ENCODE data around the gene MCM7. TPM values are rescaled to one million over a fixed set of nuclear protein-coding genes. Genes with fewer than 3 reads are reported as not detected.

The MCM7 gene
- total and polyA plus RNA-seq, 2 of the 4 experiments (the other 2 are of a cell fraction): 104 to 137 TPM

- H3K4me1 ChIP-seq (ENCODE audit: control insufficient read depth, insufficient read depth, low read length): no peaks in the 10 kb centered on the region
- no peaks in the 10 kb centered on the region for H3K27me3 ChIP-seq (ENCODE audit: control insufficient read depth, insufficient read depth, low read length)
- H2BK20ac ChIP-seq (ENCODE audit: low read depth, low read length): no peak overlapping the region
- no peak overlapping the region for H4K91ac ChIP-seq (ENCODE audit: insufficient read depth, low read depth, low read length)
- dilution Hi-C loops (cut with HindIII; ENCODE audit: low sequenced_read_pairs, unreplicated experiment): no loop called here
- in situ Hi-C loops (cut with MboI; ENCODE audit: low sequenced_read_pairs): loop anchor here (10.0 kb wide), 1 partner anchor 142 kb away; the partner anchor contains the start of gene TRIM4
- intact Hi-C loops (cut with micrococcal nuclease): loop anchor here (10.0 kb wide), 1 partner anchor 132 kb away; the partner anchor contains the start of gene GJC3
- DNase-seq (no peak), ATAC-seq (ENCODE audit: low read depth) (no peak)
- no peak overlapping the region for H4K5ac ChIP-seq (ENCODE audit: low read depth, low read length)
- H3K18ac ChIP-seq (ENCODE audit: low read depth, low read length): no peak overlapping the region
- no peak overlapping the region for H4K8ac ChIP-seq (ENCODE audit: low read depth in 2 of 2, low read length in 2 of 2)
- no peak overlapping the region for H3K23ac ChIP-seq (ENCODE audit: low read depth, low read length)
- H3K56ac ChIP-seq (ENCODE audit: extremely low read depth, insufficient read depth, low read length): no peak overlapping the region
- no peak overlapping the region for H3K9ac ChIP-seq (ENCODE audit: low read depth, low read length)
- H3K27ac ChIP-seq (ENCODE audit: insufficient read depth, low read length): no peak overlapping the region
- peaks cover 35% of the 10 kb centered on the region for H3K36me3 ChIP-seq (ENCODE audit: control insufficient read depth, insufficient read depth, low read length)
- ChIA-PET POLR2A (ENCODE audit: unreplicated experiment) (interaction anchor here (0.6 kb wide), 1 partner anchor 60 kb away, joined by 5 read pairs; no protein-coding TSS in a partner anchor), CTCF (interaction anchor here (0.8 kb wide), 1 partner anchor 63 kb away, joined by 3 read pairs; no protein-coding TSS in a partner anchor)
- H2BK120ac ChIP-seq (ENCODE audit: low read depth, low read length): no peak overlapping the region
- no TSS peak for BruUV-seq (replicated peaks)
- H2BK5ac ChIP-seq (ENCODE audit: low read depth, low read length, poor library complexity, severe bottlenecking): no peak overlapping the region
- H3K79me1 ChIP-seq (ENCODE audit: low read depth in 1 of 2, low read length in 2 of 2): peaks cover 8 to 18% of the 10 kb centered on the region in 2 experiments
- TF ChIP-seq SMC3 (IDR thresholded peaks at IDR 0.05; ENCODE audit: low read depth, low read length) (no peak), RAD21 (IDR thresholded peaks at IDR 0.05; ENCODE audit: low read length) (no peak), MXI1 (IDR thresholded peaks at IDR 0.05; ENCODE audit: borderline replicate concordance, low read depth, low read length) (no peak), MAFK (IDR thresholded peaks at IDR 0.05; ENCODE audit: low read depth, low read length) (no peak), NFE2L2 (IDR thresholded peaks at IDR 0.05; ENCODE audit: low read depth, low read length) (no peak), CTCF (conservative IDR thresholded peaks at IDR 0.05; ENCODE audit: low read depth, low read length) (no peak), FOS (IDR thresholded peaks at IDR 0.05; ENCODE audit: low read depth, low read length) (no peak), MAZ (IDR thresholded peaks at IDR 0.05; ENCODE audit: borderline replicate concordance, low read depth, low read length) (no peak), BHLHE40 (IDR thresholded peaks at IDR 0.05; ENCODE audit: low read depth, low read length) (no peak), USF2 (IDR thresholded peaks at IDR 0.05; ENCODE audit: low read depth, low read length) (no peak), RFX5 (IDR thresholded peaks at IDR 0.05; ENCODE audit: low read depth, low read length) (no peak), RCOR1 (IDR thresholded peaks at IDR 0.05; ENCODE audit: insufficient replicate concordance, low read length) (no peak)
- no peak overlapping the region for H2AK5ac ChIP-seq (ENCODE audit: low read depth, low read length)
- no peak overlapping the region for H2AFZ ChIP-seq (replicated peaks; ENCODE audit: low read length, poor library complexity)
- WGBS, 2 experiments (ENCODE audit: extremely low coverage in 2 of 2, insufficient read length in 1 of 2): 98% methylated on average over 8 of the region's 10 CpGs; no CpG with 5 or more reads in 1 of the 2 experiments
- H3K9me1 ChIP-seq (ENCODE audit: insufficient read depth, low read length): no peaks in the 10 kb centered on the region
- no peaks in the 10 kb centered on the region for H3K9me3 ChIP-seq (ENCODE audit: control insufficient read depth, insufficient read depth, low read length)
- H3K4me3 ChIP-seq (ENCODE audit: insufficient read depth, low read depth, low read length): no peak overlapping the region
- H4K20me1 ChIP-seq (ENCODE audit: insufficient read depth, low read length): peaks cover 3% of the 10 kb centered on the region; the same call in 1 of the 2 replicates
- H2AK9ac ChIP-seq (replicated peaks; ENCODE audit: low read depth, low read length, poor library complexity): no peak overlapping the region
- no peak overlapping the region for H3K4me2 ChIP-seq (ENCODE audit: low read depth, low read length)
- H3K4ac ChIP-seq (ENCODE audit: low read depth, low read length): no peak overlapping the region
- no peak overlapping the region for H3K14ac ChIP-seq (replicated peaks; ENCODE audit: low read depth, low read length)
- H2BK15ac ChIP-seq (ENCODE audit: low read depth, low read length): no peak overlapping the region
Measured at GRCh38 chr7:100057006-100057405, 44.2 kb downstream of the MCM7 start.
